ENCODE results near the gene PLCB1. TPM values are rescaled to one million over a fixed set of nuclear protein-coding genes. Genes with fewer than 3 reads are reported as not detected.
"Not testable (repeated sequence)": the region's sequence is repeated elsewhere in the genome, so short reads cannot be mapped to it uniquely, and the experiment has no call there.

PLCB1 gene
- total and polyA plus RNA-seq, 8 donors: 8.8 to 27.7 (median 19.2) TPM

- no peak for TF ChIP-seq CTCF (IDR thresholded peaks at IDR 0.05)
- no peaks in the 10 kb centered on the region for H3K36me3 ChIP-seq
- intact Hi-C loops (cut with DNase I): no loop called here
- H3K9me3 ChIP-seq: no peaks in the 10 kb centered on the region
- ATAC-seq (no peak), DNase-seq (no peak)
- H3K27me3 ChIP-seq: no peaks in the 10 kb centered on the region
- no peaks in the 10 kb centered on the region for H3K4me1 ChIP-seq
- H3K27ac ChIP-seq: no peak overlapping the region
- H3K4me3 ChIP-seq: no peak overlapping the region
These were observed 243.8 kb downstream of the PLCB1 start for GRCh38 chr20:8375898-8376297.

GRCh38 chr20:8376940-8377339 lies 244.9 kb downstream of the PLCB1 start:
- no peaks in the 10 kb centered on the region for H3K4me1 ChIP-seq
- DNase-seq (no peak), ATAC-seq (no peak)
- H3K27me3 ChIP-seq: no peaks in the 10 kb centered on the region
- no peak for TF ChIP-seq CTCF (IDR thresholded peaks at IDR 0.05)
- no peak overlapping the region for H3K4me3 ChIP-seq
- H3K9me3 ChIP-seq: no peaks in the 10 kb centered on the region
- H3K27ac ChIP-seq: no peak overlapping the region
- no peaks in the 10 kb centered on the region for H3K36me3 ChIP-seq
- intact Hi-C loops (cut with DNase I): no loop called here

DNA sequence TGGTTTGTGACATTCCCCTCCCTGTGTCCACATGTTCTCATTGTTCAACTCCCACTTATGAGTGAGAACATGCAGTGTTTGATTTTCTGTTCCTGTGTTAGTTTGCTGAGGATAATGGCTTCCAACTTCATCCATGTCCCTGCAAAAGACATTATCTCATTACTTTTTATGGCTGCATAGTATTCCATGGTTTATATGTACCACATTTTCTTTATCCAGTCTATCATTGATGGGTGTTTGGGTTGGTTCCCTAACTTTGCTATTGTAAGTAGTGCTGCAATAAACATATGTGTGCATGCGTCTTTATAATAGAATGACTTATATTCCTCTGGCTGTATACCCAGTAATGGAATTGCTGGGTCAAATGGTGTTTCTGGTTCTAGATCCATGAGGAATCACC lies 247.1 kb downstream of the PLCB1 start:
- H3K27me3 ChIP-seq; ATAC-seq; H3K27ac ChIP-seq; H3K4me3 ChIP-seq; H3K4me1 ChIP-seq; H3K9me3 ChIP-seq; intact Hi-C loops (cut with DNase I); H3K36me3 ChIP-seq; DNase-seq: not testable (repeated sequence)

DNA sequence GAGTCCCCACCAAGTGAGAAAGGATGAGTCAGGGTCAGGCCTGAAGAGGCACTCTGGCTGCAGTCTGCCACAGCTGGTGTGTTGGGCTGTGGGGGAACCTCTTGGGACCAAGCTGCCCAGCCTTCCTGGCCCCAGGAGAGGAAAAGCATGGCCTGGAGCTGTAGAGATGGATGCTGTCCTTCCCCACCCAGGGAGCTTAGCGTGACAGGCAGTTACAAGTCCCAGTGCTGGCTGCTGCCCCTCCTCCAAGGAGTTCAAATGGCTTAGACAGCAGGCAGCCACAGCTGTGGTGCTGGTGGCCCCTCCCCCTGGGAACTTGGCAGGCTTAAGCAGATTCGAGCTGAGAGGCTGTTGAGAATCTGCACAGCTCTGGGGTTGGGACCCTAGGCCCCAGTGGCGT lies 253.2 kb downstream of the PLCB1 start:
- intact Hi-C loops (cut with DNase I): loop anchor here in 1 of 2 donors (5.0 to 10.0 kb wide), 2 partner anchors 250 to 338 kb away; partner anchors contain the start of gene PLCB1

DNA sequence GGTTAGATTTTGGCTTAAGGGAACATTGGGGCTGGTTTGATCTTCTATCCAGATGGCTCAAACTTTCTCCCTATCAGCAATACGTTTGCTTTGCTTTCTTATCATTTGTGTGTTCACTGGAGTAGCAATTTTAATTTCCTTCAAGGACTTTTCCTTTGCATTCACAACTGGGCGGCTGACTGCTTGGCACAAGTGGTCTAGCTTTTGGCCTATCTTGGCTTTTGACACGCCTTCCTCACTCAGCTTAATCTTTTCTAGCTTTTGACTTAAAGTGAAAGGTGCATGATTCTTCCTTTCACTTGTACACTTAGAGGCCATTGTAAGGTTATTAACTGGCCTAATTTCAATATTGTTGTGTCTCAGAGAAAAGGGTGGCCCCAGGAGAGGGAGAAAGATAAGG lies 254.9 kb downstream of the PLCB1 start:
- ATAC-seq: peak; percentile 23
- no peak for TF ChIP-seq CTCF (IDR thresholded peaks at IDR 0.05)
- Histone ChIP-seq H3K27me3 (no peaks in the 10 kb centered on the region), H3K9me3 (no peaks in the 10 kb centered on the region), H3K4me3 (no peak overlapping the region), H3K27ac (no peak overlapping the region), H3K4me1 (peaks cover 0 to 19% of the 10 kb centered on the region in 2 donors), H3K36me3 (no peaks in the 10 kb centered on the region)
- intact Hi-C loops (cut with DNase I): loop anchor here in 1 of 2 donors (5.0 to 10.0 kb wide), 2 partner anchors 252 to 340 kb away; partner anchors contain the start of gene PLCB1
- peak in 1 of 4 donors; percentile 16 for DNase-seq

More for the DNA sequence above, 253.2 kb downstream of the PLCB1 start:
- Histone ChIP-seq H3K27me3 (no peaks in the 10 kb centered on the region), H3K4me3 (no peak overlapping the region), H3K27ac (no peak overlapping the region), H3K4me1 (peaks cover 0 to 17% of the 10 kb centered on the region in 2 donors), H3K36me3 (no peaks in the 10 kb centered on the region), H3K9me3 (no peaks in the 10 kb centered on the region)
- no peak for TF ChIP-seq CTCF (IDR thresholded peaks at IDR 0.05)
- peak in 2 of 4 donors; percentile 45 to 66 for DNase-seq
- ATAC-seq: no peak

DNA sequence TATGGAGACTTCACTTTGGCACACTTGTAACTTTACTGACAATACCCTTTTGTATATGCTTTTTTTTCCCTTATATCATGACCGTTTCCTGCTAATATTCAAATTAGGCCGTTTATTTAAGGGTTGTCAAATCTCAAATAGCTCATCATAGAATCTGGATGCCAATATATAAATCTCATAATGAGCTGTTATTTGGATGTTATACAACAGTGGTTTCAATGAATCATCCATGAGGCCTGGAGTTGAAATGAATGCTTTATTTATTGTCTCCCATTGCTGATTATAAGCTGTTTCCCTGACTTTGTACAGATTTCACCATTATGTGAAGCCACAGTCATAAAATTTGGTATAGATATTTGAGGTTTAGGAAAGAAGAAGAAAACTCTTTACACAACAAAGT lies 256.1 kb downstream of the PLCB1 start:
- no peak for TF ChIP-seq CTCF (IDR thresholded peaks at IDR 0.05)
- Histone ChIP-seq H3K27ac (no peak overlapping the region), H3K4me1 (peaks cover 0 to 19% of the 10 kb centered on the region in 2 donors), H3K9me3 (no peaks in the 10 kb centered on the region), H3K36me3 (no peaks in the 10 kb centered on the region), H3K4me3 (no peak overlapping the region), H3K27me3 (no peaks in the 10 kb centered on the region)
- intact Hi-C loops (cut with DNase I): loop anchor here in 1 of 2 donors (5.0 to 10.0 kb wide), 2 partner anchors 253 to 341 kb away; partner anchors contain the start of gene PLCB1
- DNase-seq (no peak), ATAC-seq (no peak)
